GM21825 (cell line): ENCODE measurements around the gene MCF2L.

Experiments
- ATAC-seq: cut with Tn5 transposase; IDR thresholded peaks from one replicate; pipeline ENCODE4 v1.9.1; 2021; ENCODE audit warnings: mild to moderate bottlenecking, moderate library complexity; ENCODE audit not compliant: unreplicated experiment

The MCF2L gene

DNA sequence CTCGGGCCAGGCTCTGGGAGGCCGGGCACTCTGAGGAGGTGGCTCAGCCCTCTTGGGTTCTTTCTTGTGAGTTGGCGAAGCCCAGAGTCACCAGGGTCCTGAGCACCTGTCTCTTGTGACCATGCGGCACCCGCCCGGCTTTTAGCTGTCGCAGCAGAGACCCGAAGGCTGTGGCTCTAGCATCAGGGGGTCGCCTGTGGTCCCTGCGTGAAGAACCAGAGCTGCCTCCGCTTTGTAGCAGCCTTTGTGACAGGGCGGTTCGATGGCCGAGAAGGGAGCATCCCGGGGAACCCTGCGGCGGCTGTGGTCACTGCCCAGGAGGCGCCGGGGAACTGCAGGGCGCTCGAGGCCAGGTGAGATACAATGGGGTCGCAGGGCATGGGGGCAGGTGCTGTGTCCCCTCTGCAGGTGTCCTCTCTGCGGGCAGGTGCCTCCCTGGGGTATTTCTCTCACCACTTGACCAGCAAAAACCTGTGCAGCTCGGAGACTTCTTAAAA is 10.4 kb downstream of the MCF2L start:
- ATAC-seq: no peak

DNA sequence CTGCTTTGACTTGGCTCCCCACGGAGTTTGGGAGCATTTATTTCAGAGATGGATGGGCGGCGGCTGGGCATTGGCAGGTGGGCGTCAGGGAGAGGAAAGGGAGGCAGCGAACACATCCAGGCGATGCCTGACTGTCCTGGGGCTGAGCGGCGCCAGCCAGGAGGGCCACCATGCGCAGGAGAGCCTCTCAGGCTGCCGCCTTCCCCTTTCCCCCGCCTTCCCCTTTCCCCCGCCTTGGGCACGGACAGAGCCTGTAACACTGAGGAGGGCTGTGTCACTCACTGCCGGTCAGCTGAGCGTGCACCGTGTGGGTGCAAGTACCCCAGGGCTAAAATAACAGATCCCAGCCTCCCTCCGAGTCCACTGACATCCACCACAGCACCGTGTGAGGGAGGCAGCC is 11.4 kb downstream of the MCF2L start:
- ATAC-seq: no peak

GRCh38 chr13:112981451-112981850 is 12.4 kb downstream of the MCF2L start:
- no peak for ATAC-seq

DNA sequence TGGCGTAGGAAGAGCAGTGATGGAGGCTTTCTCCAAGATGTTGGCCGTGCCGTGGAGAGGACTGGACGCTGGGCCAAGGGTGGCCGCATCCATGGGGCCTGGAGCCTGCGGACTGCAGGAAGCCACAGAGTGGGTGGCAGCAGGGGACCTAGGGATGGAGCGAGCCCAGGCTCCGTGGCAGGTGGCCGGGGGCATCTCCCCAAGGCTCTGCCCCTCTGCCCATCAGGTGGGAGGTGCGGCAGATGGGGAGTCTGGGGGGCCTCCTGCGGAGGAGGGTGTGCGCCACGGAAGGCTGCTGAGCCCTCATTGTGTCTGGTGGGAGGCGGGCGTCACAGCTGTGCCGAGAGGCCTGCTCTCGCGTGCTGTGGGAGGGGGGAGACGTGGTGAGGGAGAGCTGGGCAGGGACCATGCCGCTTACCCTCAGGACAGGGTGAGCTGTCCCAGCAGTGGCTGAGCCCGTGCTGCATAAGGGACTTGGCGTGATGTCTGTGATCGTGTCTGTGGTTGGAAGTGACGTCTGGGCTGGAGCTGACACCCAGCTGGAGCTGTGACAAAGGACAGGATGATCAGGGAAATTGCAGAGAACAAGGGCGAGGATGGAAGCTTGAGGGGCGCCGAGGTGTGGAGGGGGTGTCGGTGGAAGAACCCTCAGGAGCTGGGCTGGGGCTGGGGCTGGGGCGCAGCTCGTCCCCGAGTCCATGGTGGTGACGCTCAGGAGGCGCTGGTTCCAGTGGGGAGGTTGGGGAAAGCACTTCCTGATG is 13.4 kb downstream of the MCF2L start:
- ATAC-seq: no peak

GRCh38 chr13:112983042-112983305 is 14.0 kb downstream of the MCF2L start:
- no peak for ATAC-seq

DNA sequence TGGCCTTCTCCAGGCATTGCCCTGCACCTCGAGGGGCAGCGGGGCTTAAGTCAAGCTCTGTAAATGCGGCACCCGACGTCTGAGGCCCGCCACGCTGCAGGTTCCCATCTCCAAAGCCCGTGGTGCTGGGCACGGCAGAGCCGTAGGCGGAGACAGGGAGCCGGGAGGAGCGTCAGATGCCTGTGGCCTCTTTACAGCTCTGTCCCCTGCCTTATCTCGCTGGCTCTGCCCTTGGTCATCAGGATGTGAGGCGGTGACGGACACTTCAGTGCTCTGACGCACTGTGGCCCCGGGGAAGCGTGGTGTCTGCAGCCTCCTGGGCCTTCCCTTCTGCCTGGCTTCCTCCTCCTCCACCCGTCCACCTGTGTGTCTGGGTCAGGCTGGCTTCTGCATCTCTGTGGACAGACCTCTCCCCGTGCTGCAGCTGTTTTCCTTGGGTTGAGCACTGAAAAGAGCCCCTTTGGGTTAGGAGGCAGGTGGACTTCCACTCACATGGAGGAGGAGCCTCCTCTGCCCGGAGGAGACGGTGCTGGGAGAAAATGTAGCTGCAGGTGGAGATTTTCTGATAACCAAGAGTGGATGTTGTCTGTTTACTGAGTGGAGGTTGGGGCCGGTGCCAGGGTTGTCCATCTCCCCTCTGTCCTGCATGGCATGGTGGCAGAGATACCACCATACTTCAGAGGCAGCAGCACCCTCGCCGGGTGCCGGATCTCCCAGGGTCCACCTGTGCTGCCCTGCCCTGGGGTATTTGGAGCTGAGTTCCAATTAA is 14.6 kb downstream of the MCF2L start:
- ATAC-seq: no peak

GRCh38 chr13:112984501-112984900 is 15.5 kb downstream of the MCF2L start:
- ATAC-seq: no peak

GRCh38 chr13:112984954-112985802 is 16.2 kb downstream of the MCF2L start:
- ATAC-seq: no peak

DNA sequence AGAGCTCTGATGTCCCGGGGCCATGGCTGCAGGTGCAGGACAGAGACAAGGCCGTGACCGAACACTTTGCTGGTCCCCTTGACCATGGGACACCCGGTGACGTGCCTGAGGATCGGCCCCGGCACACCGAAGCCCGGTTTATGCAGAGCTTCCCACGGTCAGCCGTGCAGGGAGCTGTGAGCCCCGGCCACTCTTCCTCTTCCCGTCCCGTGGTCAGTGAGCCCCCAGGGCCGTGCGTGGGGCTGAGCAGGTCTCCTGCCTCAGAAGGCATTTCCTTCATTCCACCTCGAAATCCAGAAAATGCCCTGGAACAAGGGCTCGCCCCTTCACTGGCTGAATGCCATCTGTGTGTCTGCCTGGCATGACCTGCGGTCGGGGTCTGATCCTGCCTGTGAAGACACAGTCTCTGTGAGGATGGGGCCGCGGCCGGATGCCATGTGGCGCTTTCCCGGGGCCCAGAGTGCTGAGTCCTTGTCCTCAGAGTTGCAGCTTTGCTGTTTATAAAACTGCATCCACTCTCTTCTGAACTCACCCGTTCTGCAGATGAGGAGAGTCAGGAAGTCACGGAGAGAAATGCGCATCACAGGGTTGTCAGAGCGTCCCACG is 16.9 kb downstream of the MCF2L start:
- no peak for ATAC-seq

- ATAC-seq: no peak
Observed at GRCh38 chr13:112986470-112986869, 17.5 kb downstream of the MCF2L start.

DNA sequence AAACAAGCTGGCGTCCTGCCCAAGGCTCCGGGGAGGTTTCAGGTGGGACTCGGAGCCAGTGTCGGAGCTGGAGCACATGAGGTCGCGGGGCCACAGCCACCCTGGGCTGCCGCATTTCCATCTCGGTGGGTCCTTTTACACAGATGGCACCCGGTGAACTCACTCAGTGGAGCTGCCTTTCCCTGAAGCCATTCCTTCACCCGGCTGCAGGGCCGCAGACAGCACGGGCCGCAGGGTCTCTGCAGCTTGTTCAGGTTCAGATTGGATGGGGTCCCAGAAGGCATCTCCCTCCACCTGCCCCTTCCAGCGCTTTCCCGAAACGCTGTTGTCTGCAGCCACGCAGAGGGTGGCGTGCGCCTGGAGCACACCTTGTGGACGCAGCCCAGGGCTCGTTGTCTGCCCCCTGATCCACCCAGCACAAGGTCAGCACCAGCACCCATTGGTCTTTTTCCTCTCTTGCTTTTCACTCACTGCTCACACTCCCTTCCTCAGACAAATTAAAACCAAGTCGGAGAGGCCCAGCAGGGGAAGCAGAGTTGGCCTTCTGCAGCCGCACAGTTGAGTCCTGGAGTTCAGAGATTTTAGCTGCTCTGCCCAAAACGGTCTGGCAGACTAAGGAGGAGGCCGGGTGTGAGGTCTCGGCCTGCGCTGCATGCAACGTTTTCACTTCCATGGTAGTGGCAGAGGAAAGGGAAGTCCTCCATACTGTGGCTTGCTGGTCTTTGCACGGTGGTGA is 18.1 kb downstream of the MCF2L start:
- ATAC-seq: no peak

- ATAC-seq: no peak
Observed at GRCh38 chr13:112987682-112988024, 18.6 kb downstream of the MCF2L start.

DNA sequence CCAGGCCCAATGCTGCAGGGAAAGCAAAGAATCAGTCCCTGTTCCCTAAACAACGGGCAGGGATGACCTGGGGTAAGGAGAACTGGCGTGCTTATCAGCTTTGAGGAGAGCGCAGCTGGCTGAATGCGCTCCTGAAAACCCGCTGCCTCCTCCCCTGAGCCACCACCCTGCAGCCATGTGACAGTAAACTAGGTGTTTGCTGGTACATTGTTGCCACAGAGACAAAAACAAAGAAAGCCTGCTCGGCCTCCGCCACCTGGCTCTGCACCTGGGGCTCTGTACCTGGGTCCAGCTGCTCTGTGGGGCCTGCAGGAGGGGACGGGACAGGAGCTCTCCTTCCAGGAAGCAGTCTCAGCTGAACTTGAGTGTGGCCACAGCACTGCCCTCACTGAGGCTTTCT is 21.8 kb downstream of the MCF2L start:
- no peak for ATAC-seq

GRCh38 chr13:112991609-112992008 is 22.6 kb downstream of the MCF2L start:
- ATAC-seq: no peak

GRCh38 chr13:112992931-112993680 is 24.1 kb downstream of the MCF2L start:
- ATAC-seq: no peak

DNA sequence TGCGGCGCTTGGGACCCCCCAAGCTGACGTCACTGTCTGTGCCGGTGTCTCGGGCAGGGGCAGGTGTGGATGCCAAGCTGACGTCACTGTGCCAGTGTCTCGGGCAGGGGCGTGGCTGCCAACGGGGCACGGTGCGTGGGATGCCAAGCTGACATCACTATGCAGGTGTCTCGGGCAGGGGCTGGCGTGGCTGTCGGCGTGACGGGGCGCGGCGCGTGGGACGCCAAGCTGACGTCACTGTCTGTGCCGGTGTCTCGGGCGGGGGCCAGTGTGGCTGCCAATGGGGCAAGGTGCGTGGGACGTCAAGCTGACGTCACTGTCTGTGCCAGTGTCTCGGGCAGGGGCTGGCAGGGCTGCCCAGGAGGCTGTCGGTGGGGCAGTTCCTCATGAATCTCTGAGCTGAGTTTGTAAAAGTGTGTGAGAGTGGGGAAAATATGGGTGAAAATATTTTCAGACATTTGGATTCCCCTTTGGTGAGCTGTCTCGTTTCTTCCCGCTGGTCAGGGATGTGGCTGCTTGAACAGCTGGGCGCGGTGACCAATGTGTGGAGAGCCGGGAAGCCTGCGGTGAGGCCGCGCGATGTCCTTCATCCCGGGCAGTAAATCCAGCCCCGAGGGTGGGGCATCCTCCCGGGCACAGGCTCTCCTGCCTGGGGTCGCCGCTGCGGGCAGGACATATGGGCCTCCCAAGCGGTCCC is 25.2 kb downstream of the MCF2L start:
- no peak for ATAC-seq

DNA sequence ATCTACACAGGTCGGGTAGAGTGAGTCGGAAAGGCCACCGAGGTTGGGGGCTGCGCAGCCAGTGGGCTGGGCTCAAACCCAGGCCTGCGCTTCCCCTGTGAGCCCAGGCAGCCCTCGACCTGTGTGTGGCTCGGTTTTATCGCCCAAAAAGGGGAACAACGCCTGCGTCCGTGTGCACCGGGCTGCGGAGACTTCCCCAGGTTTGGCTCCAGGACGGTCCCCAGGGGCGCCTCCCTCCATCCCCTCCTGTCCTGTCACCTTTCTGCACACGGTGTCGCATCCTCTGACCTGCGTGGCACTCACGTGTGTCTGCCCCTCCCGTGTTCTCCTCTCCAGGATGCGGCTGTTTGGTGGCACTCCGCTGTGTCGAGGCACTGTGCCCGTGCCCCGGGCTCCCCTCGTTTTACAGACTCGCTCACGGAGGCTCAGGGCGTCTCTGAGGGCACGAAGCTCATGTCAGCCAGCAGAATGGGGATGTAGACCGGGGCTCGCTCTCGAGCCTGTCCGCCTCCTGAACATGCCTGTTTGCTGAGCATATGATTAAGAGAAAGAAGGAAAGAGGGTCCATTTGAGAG is 25.9 kb downstream of the MCF2L start:
- ATAC-seq: no peak

DNA sequence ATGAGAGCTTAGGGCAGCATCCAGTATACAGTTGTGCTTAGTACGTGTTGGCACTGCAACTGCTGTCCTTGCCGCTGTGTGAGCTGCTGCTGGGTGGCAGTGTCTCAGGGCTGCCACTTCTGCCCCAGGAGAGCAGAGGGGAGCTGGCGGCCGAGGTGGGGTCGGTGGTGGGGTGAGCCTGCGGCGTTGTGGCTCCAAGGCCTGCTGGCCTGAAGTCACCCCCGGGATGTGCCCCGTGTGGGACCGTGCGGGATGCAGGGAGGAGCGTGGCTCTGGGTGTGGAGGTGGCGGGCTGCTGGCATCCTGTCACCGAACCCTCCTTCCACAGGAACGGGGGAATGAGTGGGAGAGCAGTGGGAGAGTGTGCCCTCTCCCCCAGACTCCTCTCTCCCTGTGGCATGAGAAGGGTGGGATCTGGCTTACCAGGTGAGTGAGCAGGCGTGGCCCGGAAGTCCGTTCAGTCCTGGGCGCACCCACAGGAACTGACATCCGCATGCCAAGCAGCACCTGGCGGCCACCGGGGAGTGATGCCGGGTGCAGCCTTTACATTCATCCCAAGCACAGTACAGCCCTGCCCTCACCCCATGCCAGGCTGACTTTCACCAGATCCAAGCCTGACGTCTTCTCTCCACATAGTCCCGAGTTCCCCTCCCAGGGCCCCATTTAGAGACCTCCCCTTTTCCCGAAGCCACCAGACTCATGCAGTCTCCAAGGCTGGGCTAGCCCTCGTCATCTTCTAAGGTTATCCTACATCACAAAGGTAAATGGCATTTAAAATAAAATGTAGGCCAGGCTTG is 26.6 kb downstream of the MCF2L start:
- ATAC-seq: no peak
